GM04504 (cell line): ENCODE measurements around the gene CDCA8.
"Not testable (repeated sequence)": the region's sequence is repeated elsewhere in the genome, so short reads cannot be mapped to it uniquely, and the experiment has no call there.

Experiments
- DNase-seq: peaks from one replicate; pipeline ENCODE4 v3.0.0-alpha.2; 2012; ENCODE audit warnings: low read depth

CDCA8 gene

GRCh38 chr1:37718181-37718900 is 26.0 kb downstream of the CDCA8 start:
- DNase-seq = no peak

- DNase-seq = no peak
Measured at GRCh38 chr1:37718901-37719571, 26.7 kb downstream of the CDCA8 start.

GRCh38 chr1:37719572-37720195 is 27.4 kb downstream of the CDCA8 start:
- no peak for DNase-seq

GRCh38 chr1:37720231-37721130 is 28.2 kb downstream of the CDCA8 start:
- DNase-seq = no peak

- no peak for DNase-seq
Measured at GRCh38 chr1:37721565-37721964, 29.2 kb downstream of the CDCA8 start.

GRCh38 chr1:37722181-37723071 is 30.1 kb downstream of the CDCA8 start:
- DNase-seq = no peak

GRCh38 chr1:37723072-37723389 is 30.7 kb downstream of the CDCA8 start:
- DNase-seq = no peak

GRCh38 chr1:37723390-37724078 is 31.2 kb downstream of the CDCA8 start:
- no peak for DNase-seq

- no peak for DNase-seq
Measured at GRCh38 chr1:37724575-37724974, 32.3 kb downstream of the CDCA8 start.

GRCh38 chr1:37725851-37726613 is 33.7 kb downstream of the CDCA8 start:
- DNase-seq = no peak

- DNase-seq = no peak
Measured at GRCh38 chr1:37726751-37727585, 34.7 kb downstream of the CDCA8 start.

- DNase-seq = no peak
Measured at GRCh38 chr1:37728416-37728815, 36.1 kb downstream of the CDCA8 start.

- DNase-seq = no peak
Measured at GRCh38 chr1:37730376-37730775, 38.1 kb downstream of the CDCA8 start.

GRCh38 chr1:37731312-37732019 is 39.1 kb downstream of the CDCA8 start:
- DNase-seq = no peak

GRCh38 chr1:37732111-37732780 is 39.9 kb downstream of the CDCA8 start:
- DNase-seq = no peak

GRCh38 chr1:37734629-37735591 is 42.6 kb downstream of the CDCA8 start:
- no peak for DNase-seq

- not testable (repeated sequence) for DNase-seq
Measured at GRCh38 chr1:37737975-37738374, 45.7 kb downstream of the CDCA8 start.
